Common myeloid progenitor, CD34-positive (primary cell): ENCODE results near the gene FAM153A.
"Not testable (repeated sequence)": the region's sequence is repeated elsewhere in the genome, so short reads cannot be mapped to it uniquely, and the experiment has no call there.

Source experiments
- CTCF ChIA-PET: fragments of 350-600 bp; sonication (Branson Sonifier 250); formaldehyde crosslinking; loops from one replicate; lab custom pipeline; 2021; ENCODE audit warnings: antibody characterized with exemption; lab: Charles Lee
- POLR2A ChIA-PET: fragments of 350-600 bp; sonication (Branson Sonifier 250); formaldehyde crosslinking; loops from one replicate; lab custom pipeline; 2021; ENCODE audit warnings: antibody characterized with exemption; lab: Charles Lee
- DNase-seq, 3 donors: peaks; one replicate each; pipeline versions ENCODE4 v3.0.0 to v3.0.0-alpha.2; 2013
- H3K27ac ChIP-seq, 2 experiments: 1 replicate in 1 of 2; 2 replicates in 1 of 2; pipeline ENCODE4 v1.7.0; 2013; ENCODE audit warnings: inconsistent platforms in 2 of 2, low read length in 2 of 2, mild to moderate bottlenecking in 2 of 2, low read depth in 1 of 2, moderate library complexity in 1 of 2; ENCODE audit not compliant: severe bottlenecking in 2 of 2, insufficient read depth in 1 of 2, poor library complexity in 1 of 2
- H3K27me3 ChIP-seq, 5 experiments: replicated peaks in 2 of 5; 1 replicate in 3 of 5; 2 replicates in 2 of 5; pipeline versions ENCODE4 v1.6.1 to v1.7.0; 2013; ENCODE audit warnings: low read length in 4 of 5, mild to moderate bottlenecking in 2 of 5, moderate library complexity in 2 of 5, inconsistent platforms in 1 of 5; ENCODE audit not compliant: insufficient read depth in 5 of 5, control insufficient read depth in 4 of 5
- H3K36me3 ChIP-seq, 4 experiments: 1 replicate in 2 of 4; 2 replicates in 2 of 4; pipeline versions ENCODE4 v1.6.1 to v1.7.0; 2013; ENCODE audit warnings: low read length in 3 of 4, control low read depth in 1 of 4, mild to moderate bottlenecking in 1 of 4; ENCODE audit not compliant: control insufficient read depth in 4 of 4, insufficient read depth in 4 of 4
- H3K4me1 ChIP-seq, 4 experiments: 1 replicate in 3 of 4; 2 replicates in 1 of 4; pipeline versions ENCODE4 v1.6.1 to v1.7.1; 2013; ENCODE audit warnings: low read length in 3 of 4, mild to moderate bottlenecking in 3 of 4, control low read depth in 1 of 4, inconsistent platforms in 1 of 4, moderate library complexity in 1 of 4; ENCODE audit not compliant: control insufficient read depth in 4 of 4, insufficient read depth in 4 of 4; ENCODE audit errors: control extremely low read depth in 1 of 4
- H3K4me3 ChIP-seq, 7 experiments: 1 replicate in 4 of 7; 2 replicates in 3 of 7; pipeline versions ENCODE4 v1.5.1 to v1.7.0; 2013; ENCODE audit warnings: mild to moderate bottlenecking in 7 of 7, low read length in 6 of 7, moderate library complexity in 6 of 7, inconsistent platforms in 2 of 7, low read depth in 2 of 7, control low read depth in 1 of 7; ENCODE audit not compliant: insufficient read depth in 4 of 7, control insufficient read depth in 1 of 7; ENCODE audit errors: extremely low read depth in 1 of 7
- H3K9me3 ChIP-seq, 5 experiments: 1 replicate in 4 of 5; 2 replicates in 1 of 5; pipeline versions ENCODE4 v1.6.1 to v1.7.1; 2013; ENCODE audit warnings: low read length in 4 of 5, mild to moderate bottlenecking in 2 of 5, inconsistent platforms in 1 of 5, low read depth in 1 of 5, moderate library complexity in 1 of 5; ENCODE audit not compliant: control insufficient read depth in 4 of 5, insufficient read depth in 2 of 5; ENCODE audit errors: control extremely low read depth in 1 of 5
- WGBS: methylation state at CpG from one replicate; pipeline ENCODE4 v1.1.5; 2013; ENCODE audit not compliant: insufficient coverage; 5-methylcytosine and 5-hydroxymethylcytosine counted together

FAM153A gene

GRCh38 chr5:177694518-177694835 is 88.2 kb downstream of the FAM153A start:
- H3K4me1 ChIP-seq, H3K4me3 ChIP-seq, H3K36me3 ChIP-seq, H3K27ac ChIP-seq, DNase-seq, H3K27me3 ChIP-seq, H3K9me3 ChIP-seq, CTCF ChIA-PET: not testable (repeated sequence)
- WGBS: no CpG with 5 or more reads among the region's 2 CpGs
- POLR2A ChIA-PET: interaction anchor here (0.6 kb wide), 1 partner anchor 281 kb away, joined by 3 read pairs; no protein-coding TSS in a partner anchor

- H3K4me3 ChIP-seq, H3K36me3 ChIP-seq, H3K9me3 ChIP-seq, CTCF ChIA-PET, H3K27ac ChIP-seq, H3K27me3 ChIP-seq, DNase-seq, H3K4me1 ChIP-seq: not testable (repeated sequence)
- POLR2A ChIA-PET: interaction anchor here (0.6 kb wide), 1 partner anchor 282 kb away, joined by 3 read pairs; no protein-coding TSS in a partner anchor
- 87% methylated on average over 3 of the region's 8 CpGs for WGBS
Observed at GRCh38 chr5:177693671-177694517, 88.8 kb downstream of the FAM153A start.

- H3K4me1 ChIP-seq, H3K4me3 ChIP-seq, POLR2A ChIA-PET, H3K9me3 ChIP-seq, H3K27ac ChIP-seq, H3K36me3 ChIP-seq, H3K27me3 ChIP-seq, CTCF ChIA-PET, DNase-seq: not testable (repeated sequence)
- no CpG with 5 or more reads among the region's 7 CpGs for WGBS
Observed at GRCh38 chr5:177692969-177693368, 89.7 kb downstream of the FAM153A start.

- POLR2A ChIA-PET, CTCF ChIA-PET: not testable (repeated sequence)
Observed at GRCh38 chr5:177692507-177692906, 90.2 kb downstream of the FAM153A start.

GRCh38 chr5:177689011-177689610 is 93.6 kb downstream of the FAM153A start:
- H3K36me3 ChIP-seq, CTCF ChIA-PET, POLR2A ChIA-PET, H3K27me3 ChIP-seq, H3K4me3 ChIP-seq, H3K27ac ChIP-seq, DNase-seq, H3K4me1 ChIP-seq, H3K9me3 ChIP-seq: not testable (repeated sequence)
- WGBS: 100% methylated on average over 4 of the region's 12 CpGs

More at GRCh38 chr5:177692507-177692906, 90.2 kb downstream of the FAM153A start:
- H3K9me3 ChIP-seq, H3K4me1 ChIP-seq, H3K27ac ChIP-seq, H3K36me3 ChIP-seq, DNase-seq, H3K4me3 ChIP-seq, H3K27me3 ChIP-seq: not testable (repeated sequence)
- WGBS: 0% methylated on average over 1 of the region's 1 CpG

- H3K27ac ChIP-seq, POLR2A ChIA-PET, H3K4me3 ChIP-seq, CTCF ChIA-PET, DNase-seq, H3K36me3 ChIP-seq, H3K4me1 ChIP-seq, H3K9me3 ChIP-seq, H3K27me3 ChIP-seq: not testable (repeated sequence)
- no CpG with 5 or more reads among the region's 32 CpGs for WGBS
Observed at GRCh38 chr5:177688091-177688490, 94.6 kb downstream of the FAM153A start.

- H3K27ac ChIP-seq, H3K9me3 ChIP-seq, H3K4me3 ChIP-seq, H3K4me1 ChIP-seq, H3K27me3 ChIP-seq, CTCF ChIA-PET, POLR2A ChIA-PET, DNase-seq, H3K36me3 ChIP-seq: not testable (repeated sequence)
- WGBS: no CpG with 5 or more reads among the region's 1 CpG
Observed at GRCh38 chr5:177681920-177682319, 100.8 kb downstream of the FAM153A start.
